OCI-LY1 (cell line): Measurements from ENCODE around the gene PTPRD.

ENCODE experiments used
- EZH2 ChIP-seq: fragments of 200-600 bp; sonication (generic), shearing (Covaris generic); IDR thresholded peaks from 2 replicates; pipeline ENCODE4 v1.8.0; 2017; ENCODE audit warnings: borderline replicate concordance, mixed run types, mild to moderate bottlenecking, antibody characterized with exemption, low read length, moderate library complexity, mixed read lengths
- TF ChIP-seq, protein P1 (sequence below): fragments of 200-600 bp; sonication (generic), shearing (Covaris generic); IDR thresholded peaks from 2 replicates; pipeline ENCODE4 v1.5.1; 2017; ENCODE audit warnings: mild to moderate bottlenecking, antibody characterized with exemption, low read length, moderate library complexity, mixed read lengths

DNA sequence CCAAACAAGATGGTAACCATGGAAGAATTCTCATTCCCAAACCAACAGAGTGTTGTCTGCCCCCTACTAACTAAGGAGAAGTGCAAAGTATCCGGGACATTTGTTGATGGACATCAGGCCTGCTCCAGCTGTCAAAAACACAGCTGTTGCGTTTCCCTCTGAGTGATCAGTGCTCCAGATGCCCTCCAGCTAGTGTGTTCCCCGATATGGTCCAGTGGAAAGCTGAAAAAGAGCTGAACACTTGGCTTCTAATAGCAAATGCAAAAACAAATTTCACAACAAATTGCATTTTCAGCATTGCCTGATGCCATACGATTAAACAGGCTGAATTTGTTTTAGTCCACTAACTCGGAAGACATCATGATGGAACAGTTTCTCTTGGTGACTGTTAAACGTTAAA is 1398.7 kb downstream of the PTPRD start:
- TF ChIP-seq, protein P1, sequence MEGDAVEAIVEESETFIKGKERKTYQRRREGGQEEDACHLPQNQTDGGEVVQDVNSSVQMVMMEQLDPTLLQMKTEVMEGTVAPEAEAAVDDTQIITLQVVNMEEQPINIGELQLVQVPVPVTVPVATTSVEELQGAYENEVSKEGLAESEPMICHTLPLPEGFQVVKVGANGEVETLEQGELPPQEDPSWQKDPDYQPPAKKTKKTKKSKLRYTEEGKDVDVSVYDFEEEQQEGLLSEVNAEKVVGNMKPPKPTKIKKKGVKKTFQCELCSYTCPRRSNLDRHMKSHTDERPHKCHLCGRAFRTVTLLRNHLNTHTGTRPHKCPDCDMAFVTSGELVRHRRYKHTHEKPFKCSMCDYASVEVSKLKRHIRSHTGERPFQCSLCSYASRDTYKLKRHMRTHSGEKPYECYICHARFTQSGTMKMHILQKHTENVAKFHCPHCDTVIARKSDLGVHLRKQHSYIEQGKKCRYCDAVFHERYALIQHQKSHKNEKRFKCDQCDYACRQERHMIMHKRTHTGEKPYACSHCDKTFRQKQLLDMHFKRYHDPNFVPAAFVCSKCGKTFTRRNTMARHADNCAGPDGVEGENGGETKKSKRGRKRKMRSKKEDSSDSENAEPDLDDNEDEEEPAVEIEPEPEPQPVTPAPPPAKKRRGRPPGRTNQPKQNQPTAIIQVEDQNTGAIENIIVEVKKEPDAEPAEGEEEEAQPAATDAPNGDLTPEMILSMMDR: no peak
- no peak for TF ChIP-seq EZH2
